Umbilical cord (tissue), 2 donors: Measurements from ENCODE around the gene PPM1H. TPM values are rescaled to one million over a fixed set of nuclear protein-coding genes. Genes with fewer than 3 reads are reported as not detected.

Experiments
- DNase-seq: peaks from one replicate; pipeline ENCODE4 v3.0.0-alpha.2; 2015; ENCODE audit warnings: low spot score
- total RNA-seq: library from RNA; depleted of rRNA; stranded (reverse); fragments of >200 nt; gene quantifications from one replicate; pipeline ENCODE4 v1.2.3, GENCODE V29; 2014; ENCODE audit warnings: low replicate concordance; ENCODE audit not compliant: insufficient read depth

PPM1H gene
- total RNA-seq, 1 donor from 2014 or later: 1.9 TPM

- no peak for DNase-seq
Observed at GRCh38 chr12:62873826-62874448, 61.0 kb downstream of the PPM1H start.

- DNase-seq: no peak
Observed at GRCh38 chr12:62873116-62873825, 61.7 kb downstream of the PPM1H start.

DNA sequence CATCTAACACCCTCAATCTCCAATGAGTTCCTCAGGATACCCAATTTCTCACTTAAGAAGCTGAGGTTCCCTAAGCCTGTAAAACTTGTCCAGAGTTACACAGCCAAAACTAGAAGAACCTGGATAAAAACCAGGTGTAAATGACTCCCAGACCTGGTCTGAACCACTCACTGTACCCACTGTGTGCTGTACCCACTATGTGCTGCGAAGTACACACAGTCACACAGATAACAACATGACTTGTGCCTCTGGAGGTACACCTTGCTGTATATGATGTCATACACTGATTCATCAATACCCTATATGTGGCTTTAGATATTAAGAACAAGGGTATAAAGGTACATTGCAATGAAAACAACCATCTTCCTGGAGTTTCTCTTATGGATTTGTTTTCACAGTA is 66.1 kb downstream of the PPM1H start:
- DNase-seq: no peak

- DNase-seq: peak; percentile 32
Observed at GRCh38 chr12:62866451-62867082, 68.4 kb downstream of the PPM1H start.

DNA sequence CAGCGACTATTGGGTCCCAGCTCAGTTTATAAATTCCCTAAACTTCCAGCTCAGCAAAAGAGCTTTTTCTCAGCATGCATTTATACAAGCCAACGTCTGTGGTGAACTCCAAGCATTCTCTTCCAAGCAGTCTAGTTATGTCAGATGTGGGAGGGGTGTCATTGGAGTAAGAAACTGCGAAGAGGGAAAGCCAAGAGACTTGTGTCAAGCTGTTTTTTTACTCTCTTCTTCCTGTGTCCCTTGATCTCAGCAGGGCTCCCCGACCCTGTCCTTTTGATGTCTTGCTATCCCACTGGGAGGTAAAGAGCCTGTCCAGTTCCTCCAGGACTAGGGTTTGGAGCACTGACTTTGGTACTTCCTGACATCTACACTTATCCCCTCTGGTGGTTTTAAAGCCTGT is 69.0 kb downstream of the PPM1H start:
- no peak for DNase-seq

- DNase-seq: no peak
Observed at GRCh38 chr12:62865065-62865464, 69.9 kb downstream of the PPM1H start.

GRCh38 chr12:62862259-62862881 is 72.6 kb downstream of the PPM1H start:
- peak; percentile 24 for DNase-seq

GRCh38 chr12:62861586-62861985 is 73.4 kb downstream of the PPM1H start:
- DNase-seq: no peak

DNA sequence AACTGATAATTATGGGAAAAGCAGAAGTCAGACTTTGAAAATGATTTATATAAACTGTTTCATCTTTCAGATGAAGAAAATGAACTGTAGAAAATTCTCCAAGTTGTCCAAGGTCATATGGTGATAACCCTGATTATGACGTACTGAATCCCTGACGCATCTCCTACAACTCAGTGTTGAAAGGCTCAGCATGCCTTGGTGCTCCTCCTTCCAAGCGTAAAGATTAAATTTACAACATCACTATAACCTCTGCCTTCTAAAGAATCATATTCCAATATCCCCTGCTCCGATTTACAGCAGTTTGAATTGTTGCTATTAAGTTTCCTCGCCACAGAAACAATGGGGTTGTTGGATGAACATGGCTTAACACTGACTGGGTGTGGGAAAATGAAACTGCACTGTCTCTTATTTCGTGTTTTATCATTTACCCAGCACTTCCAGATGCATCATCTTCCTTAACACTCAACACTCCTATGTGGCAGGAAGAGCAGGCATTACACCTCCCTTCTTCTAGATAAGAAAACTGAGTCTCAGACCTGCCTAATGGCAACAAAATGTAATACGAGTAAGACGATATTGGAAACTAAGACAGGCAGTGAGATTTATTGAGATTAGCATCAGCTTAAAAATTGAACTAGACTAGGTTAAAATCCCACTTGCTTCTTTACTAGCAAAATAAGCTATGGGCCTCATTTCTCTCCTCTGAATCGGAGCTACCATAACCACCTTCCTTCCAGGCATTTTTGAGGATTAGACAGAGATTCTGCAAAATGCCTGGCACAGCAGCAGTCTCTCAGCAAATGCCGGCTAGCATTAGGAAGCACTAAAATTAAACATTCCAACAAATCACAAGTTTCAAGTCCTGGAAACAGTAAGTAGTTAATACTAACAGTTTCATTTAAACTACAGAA is 74.2 kb downstream of the PPM1H start:
- DNase-seq: peak; percentile 52

- DNase-seq: no peak
Observed at GRCh38 chr12:62860020-62860419, 74.9 kb downstream of the PPM1H start.

DNA sequence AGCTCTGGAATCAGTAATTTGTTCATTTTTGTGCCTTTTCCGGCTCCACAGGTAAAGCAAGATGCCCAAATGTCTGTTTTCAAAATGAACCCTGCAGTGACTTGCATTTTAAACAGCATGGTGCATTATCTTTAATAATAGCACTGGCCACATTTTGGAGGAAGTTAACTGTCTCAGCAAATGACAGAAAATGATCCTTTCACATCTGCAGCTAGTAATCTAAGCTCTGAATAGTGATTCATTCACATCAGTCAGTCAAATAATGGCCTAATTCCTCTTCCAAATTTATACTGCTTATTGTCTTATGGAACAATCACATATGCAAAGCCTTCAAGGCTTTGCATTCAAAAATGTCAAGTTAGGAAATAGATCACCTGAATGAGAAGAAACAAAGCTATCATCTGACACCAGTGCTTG is 75.6 kb downstream of the PPM1H start:
- DNase-seq: no peak

- DNase-seq: no peak
Observed at GRCh38 chr12:62856454-62856853, 78.5 kb downstream of the PPM1H start.

- DNase-seq: no peak
Observed at GRCh38 chr12:62854024-62854423, 80.9 kb downstream of the PPM1H start.

DNA sequence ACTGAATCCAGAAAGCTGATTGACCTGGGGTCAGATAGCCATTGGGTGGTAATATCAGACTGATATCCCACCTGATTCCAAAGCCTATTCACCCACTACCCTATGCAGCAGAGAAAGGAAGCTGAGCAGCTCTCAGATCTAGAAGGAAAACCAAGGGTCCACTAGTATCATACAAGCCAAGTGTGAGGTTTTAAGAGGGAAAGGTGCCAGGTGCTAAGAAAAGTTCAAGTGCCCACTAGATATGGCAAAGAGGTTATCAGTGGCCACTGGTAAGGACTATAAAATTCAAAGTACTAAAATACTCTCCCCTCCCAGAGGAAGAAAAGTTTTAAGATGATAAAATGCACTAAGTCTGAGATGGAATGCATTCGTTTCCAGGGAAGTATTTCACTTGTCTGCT is 85.6 kb downstream of the PPM1H start:
- DNase-seq: no peak

DNA sequence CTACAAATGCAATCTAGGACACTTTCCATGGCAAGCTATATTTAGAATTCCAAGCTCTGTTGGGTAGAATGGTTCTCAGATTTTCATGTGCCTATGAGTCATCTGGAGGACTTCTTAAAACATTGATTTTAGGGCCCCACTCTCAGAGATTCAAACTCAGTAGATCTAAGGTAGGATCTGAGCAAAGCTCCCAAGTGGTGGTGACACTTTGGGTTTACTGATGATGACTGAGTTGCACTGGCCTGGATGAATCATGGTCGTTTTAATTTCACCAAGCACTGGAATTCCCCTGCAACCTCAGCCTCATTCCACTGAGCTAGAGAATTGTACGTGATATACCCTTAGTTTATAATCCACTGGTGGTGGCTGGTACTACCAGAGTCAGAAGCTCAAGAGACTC is 86.5 kb downstream of the PPM1H start:
- no peak for DNase-seq

GRCh38 chr12:62847709-62848108 is 87.2 kb downstream of the PPM1H start:
- DNase-seq: no peak

GRCh38 chr12:62846491-62846890 is 88.5 kb downstream of the PPM1H start:
- DNase-seq: no peak

DNA sequence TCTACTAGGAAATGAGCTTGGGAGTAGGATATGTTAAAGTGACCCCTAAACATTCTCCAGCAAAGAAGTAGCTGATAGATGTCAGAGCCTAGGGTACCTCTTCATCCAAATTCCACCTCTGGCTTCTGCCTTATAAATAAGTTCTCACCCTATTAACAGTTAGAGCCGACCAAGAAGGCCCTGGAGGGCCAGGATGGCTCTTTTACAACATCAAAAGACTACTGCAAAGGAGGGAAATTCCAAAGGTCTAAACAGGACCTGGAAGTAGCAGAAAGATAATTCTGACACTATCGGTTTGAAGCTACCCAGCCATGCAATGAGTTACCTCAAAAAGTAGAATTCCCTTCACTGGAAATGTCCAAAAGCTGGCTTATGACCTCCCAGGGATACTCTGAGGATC is 90.0 kb downstream of the PPM1H start:
- DNase-seq: no peak

DNA sequence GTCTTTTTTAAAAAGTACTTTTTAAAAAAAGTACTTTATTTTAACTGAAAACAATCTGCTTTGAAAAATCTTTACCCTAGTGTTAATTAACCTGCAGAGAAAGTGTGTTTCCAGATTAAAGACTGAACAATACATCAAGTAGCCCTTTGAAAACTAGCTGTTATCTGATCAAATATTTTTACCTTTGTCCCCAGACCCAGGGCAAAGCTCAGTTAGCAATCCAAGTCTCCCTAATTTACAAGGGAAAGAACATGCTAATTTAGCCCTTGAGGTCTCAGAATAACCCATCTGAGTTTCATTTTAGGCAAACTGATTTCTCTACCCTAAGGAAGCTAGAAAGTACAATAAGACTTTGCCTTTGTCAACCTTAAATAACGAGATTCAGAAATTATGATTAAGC is 91.2 kb downstream of the PPM1H start:
- DNase-seq: no peak

DNA sequence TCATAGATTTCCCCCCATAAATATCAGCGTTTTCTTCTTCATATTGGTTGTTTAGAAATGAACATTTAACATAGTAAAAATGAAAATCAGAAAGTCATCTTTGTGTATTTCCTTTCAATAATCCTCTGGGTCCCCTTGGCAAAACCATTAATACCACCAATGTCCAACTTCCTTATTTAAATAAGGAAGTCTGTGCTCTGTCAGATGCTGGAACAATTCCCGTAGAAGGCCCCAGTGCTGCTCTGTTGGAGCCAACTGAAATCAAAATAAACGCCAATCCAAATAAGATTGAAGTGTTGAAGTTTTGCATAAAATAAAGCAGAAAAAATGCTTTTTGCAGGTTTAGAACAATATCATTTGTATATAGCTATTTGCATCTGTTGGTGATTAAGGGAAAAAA is 93.1 kb downstream of the PPM1H start:
- peak; percentile 37 for DNase-seq

GRCh38 chr12:62840806-62841205 is 94.1 kb downstream of the PPM1H start:
- DNase-seq: no peak
